ENCODE results near the gene NRN1.

Gene NRN1

GRCh38 chr6:6002005-6002847 lies 4.5 kb downstream of the NRN1 start:
- DNase-seq = no peak

DNA sequence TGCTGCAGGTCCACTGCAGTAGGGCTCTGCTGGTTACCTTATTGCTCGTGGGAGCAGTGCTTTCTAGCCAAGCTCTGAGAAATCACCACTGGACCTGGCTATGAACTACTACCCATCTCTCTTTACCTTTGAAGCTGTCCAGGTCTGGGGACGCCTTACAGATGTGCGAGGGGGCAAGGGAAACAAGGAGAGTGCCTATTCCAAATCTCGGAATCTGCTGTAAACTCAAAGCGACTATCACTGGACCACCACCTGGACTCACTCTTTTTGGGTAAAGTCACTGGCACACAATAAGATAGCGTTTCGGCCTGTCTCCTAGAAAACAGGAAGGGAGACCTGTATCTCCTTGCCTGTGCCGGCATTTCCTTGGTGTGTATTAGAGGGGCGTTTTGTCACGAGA lies 5.3 kb downstream of the NRN1 start:
- no peak for DNase-seq

DNA sequence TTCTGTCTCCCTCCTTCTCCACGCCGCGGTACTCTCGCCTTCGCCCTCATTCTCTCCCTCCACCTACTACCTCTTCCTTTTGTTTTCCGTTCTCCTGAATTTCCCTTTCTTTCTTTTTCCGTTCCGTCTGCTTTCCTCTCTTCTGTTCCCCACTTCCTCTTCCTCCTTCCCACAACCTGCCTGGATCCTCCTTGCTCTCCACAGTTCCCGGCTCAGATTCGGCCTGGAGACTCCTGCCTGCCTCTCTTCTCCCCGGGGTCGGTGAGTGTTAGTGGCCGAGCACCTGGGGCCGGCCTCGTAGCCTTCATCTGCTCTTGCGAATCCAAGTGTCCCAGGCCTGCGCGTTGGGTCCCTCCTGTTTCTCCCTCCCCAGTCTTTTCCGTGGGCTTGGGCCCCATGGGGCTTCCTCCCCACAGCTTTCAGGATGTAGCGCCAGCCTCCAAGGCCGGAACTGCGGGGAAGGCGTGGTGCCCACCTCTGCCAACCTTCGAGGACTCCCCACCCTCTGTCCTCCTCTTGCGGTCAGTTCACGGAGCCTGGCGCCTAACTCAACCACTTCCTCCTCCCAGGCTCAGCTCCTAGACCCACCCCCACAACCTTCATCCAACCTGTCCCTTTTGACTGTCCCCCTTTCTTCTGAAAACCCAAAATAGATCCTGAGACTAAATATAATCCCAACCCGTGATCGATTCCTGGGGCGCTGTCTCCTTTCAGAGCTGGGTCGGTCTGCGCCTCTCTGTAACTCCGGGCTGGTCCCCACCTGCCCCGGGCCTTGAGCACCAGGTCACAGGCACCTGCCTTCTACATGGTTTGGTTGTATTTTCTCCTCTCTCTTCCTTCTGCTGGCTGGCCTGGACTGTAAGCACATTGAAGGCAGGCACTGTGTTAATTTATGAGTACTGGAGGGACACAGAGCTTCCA lies 6.8 kb downstream of the NRN1 start:
- no peak for DNase-seq

DNA sequence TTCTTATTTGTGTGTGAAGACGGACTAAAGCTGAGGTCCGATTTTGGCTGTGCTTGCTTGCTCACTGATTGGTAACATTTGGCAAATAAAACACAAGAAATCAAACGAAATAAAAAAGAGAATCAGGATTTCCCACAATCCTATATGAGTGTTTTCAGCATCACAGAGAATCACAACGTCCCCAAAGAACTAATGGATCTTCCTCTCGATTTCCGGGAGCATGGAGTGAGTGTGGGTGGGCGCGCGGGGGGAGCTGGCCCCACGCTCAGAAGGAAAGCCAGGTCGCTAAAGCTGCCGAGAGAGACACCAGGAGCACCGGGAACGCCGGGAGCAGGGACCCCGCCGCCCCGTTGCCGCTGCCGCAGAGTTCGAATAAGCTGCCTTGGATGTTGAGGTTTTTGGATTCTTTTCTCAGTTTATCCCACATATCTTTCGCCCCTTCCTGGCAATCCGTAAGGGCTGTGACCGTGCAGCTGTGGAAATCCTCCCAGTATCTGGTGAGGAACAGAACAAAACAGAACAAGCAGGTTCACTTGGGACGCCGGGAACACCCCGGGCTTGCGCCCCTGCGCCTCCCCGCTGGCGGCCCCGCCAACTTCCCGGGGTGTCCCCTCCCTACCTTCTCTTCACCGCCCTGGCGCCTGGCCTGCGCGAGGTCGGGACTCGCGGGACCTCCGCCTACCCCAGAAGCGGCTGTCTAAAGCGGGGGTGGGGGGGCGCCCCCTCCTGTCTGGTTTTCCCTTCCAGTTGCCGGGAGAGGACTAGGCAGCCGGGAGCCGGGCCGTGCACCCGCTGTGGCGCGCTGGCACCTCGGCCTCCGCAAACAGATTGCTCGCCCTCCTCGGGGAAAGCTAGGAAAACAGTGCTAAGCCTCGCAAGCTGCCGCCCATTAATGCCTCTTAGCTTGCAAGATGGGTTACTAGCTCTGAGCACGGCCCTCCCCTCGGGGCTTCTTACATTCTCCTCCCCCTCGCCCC lies 7.7 kb downstream of the NRN1 start:
- no peak for DNase-seq

- no peak for DNase-seq
These were observed 8.5 kb downstream of the NRN1 start for GRCh38 chr6:5998236-5998635.

DNA sequence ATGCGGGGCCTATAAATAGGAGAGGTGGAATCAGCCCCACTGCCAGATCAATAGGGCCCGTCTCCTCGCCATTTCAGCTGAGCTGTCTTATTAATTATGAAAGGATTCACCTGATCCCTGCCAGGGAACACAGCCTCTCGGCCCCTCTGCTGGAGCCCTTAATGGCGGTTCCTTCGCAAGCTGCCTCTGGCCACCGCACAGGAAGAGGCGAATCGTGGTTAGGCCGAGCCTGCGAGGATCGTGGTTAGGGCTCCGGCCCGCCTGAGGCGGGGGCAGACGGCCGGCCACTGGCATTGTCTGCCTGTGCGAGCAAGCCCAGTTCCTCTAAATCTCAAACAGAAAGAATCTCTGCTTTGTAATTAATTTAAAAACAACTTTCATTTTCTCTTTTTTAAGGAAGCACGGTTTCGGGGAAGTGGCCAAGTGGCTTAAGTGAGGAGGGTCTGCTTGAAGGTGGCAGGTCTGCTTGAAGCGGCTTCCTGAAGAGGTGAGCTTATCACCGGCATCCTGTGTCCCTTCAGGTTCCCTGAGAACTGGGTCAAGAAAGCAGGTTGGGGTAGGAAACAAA lies 9.2 kb downstream of the NRN1 start:
- no peak for DNase-seq

- DNase-seq = no peak
These were observed 9.9 kb downstream of the NRN1 start for GRCh38 chr6:5996714-5997419.

DNA sequence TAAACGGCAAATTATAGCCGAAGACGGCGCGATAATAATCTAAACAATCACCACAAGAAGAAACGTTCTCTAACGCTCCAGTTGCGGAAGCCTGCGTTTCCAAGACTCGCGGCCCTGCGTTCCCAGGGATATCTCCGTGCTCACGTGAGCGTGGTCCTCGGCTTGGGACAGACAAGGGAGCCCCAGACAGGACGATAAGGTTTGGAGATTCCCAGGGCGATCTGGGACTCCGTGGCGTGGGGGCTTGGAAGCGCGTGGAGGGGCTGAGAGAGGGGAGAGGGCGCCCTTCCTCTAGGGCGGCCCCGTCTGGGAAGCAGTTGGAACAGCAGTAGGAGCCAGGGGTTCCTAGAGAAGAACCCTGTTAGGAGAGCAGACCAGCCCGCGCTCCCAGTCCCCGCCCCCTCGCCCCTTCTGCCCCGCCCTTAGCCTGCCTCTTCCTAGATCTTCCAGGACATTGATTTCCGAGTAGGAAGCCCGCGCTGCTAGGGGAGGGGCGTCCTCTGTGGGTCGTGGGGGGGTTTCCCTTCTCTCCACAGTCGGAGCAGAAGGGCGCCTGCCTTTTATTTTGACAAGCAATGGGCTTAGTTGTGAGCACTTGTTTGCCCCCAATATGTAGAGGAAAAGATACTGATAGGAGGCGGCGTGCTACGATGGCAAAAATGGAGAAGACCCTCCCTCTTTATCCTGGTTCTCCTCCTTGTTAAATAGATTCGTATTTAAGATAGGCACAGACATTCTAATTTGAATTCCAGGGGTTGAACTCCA lies 10.6 kb downstream of the NRN1 start:
- no peak for DNase-seq

- no peak for DNase-seq
These were observed 11.1 kb downstream of the NRN1 start for GRCh38 chr6:5995658-5995948.

GRCh38 chr6:5994999-5995657 lies 11.6 kb downstream of the NRN1 start:
- DNase-seq = no peak

- no peak for DNase-seq
These were observed 12.3 kb downstream of the NRN1 start for GRCh38 chr6:5994234-5994998.

- DNase-seq = no peak
These were observed 14.0 kb downstream of the NRN1 start for GRCh38 chr6:5992551-5993225.

DNA sequence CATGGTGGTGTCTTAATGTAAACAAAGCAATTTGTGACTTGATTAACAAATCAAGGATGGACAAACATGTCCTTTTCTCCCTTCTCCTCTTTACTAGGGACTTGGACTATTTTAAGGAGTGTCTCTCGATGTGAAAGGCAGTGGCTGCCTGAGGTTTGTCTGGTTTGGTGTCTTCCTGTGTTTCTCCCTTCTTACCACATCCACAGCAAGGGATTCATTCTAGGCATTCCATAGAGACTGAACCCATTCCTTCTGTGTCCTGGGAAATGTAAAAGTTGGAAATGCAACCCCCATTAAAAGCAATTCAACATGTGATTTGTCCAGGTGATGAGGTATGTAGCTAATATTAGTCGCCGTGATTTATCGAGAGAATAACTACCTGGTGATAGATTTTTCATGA lies 15.9 kb downstream of the NRN1 start:
- no peak for DNase-seq

GRCh38 chr6:5989141-5989723 lies 17.5 kb downstream of the NRN1 start:
- no peak for DNase-seq

DNA sequence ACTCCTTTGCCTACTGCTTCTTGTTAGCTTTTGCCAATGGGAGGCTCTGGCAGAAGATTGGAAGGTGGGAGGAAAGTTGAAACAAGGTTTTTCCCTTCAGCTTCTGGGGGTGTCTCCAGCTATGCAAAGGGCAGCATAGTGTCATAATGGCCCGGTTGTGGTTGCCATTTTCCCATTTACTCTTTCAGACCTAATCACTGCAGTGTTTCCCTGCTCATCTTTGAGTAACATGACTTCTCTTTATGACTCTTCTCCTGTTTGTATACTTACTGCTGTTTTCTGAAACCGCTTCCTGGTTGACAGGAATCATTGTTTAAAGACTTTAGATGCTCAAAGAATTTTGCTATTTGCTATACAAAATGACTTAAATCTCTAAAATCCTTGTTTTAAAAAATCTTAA lies 19.9 kb downstream of the NRN1 start:
- no peak for DNase-seq

DNA sequence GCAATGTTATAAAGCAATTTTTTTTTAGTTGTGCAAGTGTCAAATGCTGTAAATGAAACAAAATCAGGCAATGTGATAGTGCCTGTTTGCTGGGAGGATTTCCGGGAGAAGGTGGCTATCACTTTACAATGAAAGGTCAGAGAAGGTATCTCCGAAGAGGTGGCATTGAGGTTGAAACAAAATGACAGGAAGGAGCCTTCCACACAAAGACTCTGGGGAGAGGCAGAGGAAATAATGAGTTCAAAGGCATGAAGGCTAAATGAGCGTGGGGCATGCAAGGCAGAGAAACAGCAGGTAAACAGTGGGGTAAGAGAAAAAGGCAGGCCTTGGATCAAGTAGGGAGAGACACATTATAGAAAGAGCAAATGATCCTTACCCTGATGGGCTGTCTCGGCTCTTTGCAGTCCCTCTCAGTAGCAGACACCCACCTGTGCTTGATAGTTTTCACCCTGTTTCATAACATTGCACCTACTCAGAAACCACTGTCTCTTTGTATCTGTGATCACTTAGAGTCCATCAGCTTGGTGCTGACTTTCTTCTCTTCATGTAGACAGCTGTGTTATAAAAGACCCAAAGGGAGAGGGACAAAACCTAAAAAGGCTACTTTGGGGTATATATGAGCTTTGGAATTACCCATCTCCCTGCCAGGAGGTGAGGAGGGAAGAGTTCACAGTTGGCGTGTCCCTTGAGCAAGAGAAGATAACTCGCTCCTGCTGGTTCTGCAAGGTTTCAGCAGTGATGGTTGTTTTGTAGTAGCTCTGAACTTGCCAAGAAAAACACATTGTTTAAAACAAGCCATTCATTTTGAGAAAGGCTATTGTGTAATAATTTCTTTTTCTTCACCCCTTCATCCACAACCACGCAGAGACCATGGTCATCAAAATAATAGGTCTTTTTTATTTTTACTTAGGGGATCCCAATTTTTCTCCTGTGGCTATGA lies 22.3 kb downstream of the NRN1 start:
- no peak for DNase-seq
